ENCODE data around the gene SERINC5.
"Not testable (repeated sequence)": the region's sequence is repeated elsewhere in the genome, so short reads cannot be mapped to it uniquely, and the experiment has no call there.

GRCh38 chr5:80300796-80301195 is 44.9 kb upstream of the SERINC5 start:
- not testable (repeated sequence) for TF ChIP-seq RAD21 (IDR thresholded peaks at IDR 0.05; ENCODE audit: low read length); CTCF (IDR thresholded peaks at IDR 0.05); FOXJ3 (CRISPR knock-in tag; IDR thresholded peaks at IDR 0.05); GABPA (IDR thresholded peaks at IDR 0.05; ENCODE audit: low read depth); TAF1 (IDR thresholded peaks at IDR 0.05; ENCODE audit: borderline replicate concordance, low read depth, low read length); SMC3 (IDR thresholded peaks at IDR 0.05; ENCODE audit: low read depth, low read length); MXI1 (IDR thresholded peaks at IDR 0.05; ENCODE audit: low read depth, low read length); EZH2phosphoT487 (IDR thresholded peaks at IDR 0.05; ENCODE audit: borderline replicate concordance, low read depth); POLR2AphosphoS5 (IDR thresholded peaks at IDR 0.05; ENCODE audit: low read depth, low read length); MAX (IDR thresholded peaks at IDR 0.05; ENCODE audit: low read depth); EP300 (IDR thresholded peaks at IDR 0.05; ENCODE audit: borderline replicate concordance in 1 of 2, low read depth in 1 of 2, low read length in 1 of 2)
